Measurements from ENCODE around the gene FADS2. TPM values are rescaled to one million over a fixed set of nuclear protein-coding genes. Genes with fewer than 3 reads are reported as not detected.

FADS2 gene
- 0.63 TPM for polyA plus RNA-seq

GRCh38 chr11:61827571-61828378 lies at the start of gene FADS2:
FADS2 (plus strand) TSS chr11:61828300; CDS start chr11:61828391, 91 bp downstream.
- no peak within 1 kb of the TSS for H3K27ac Mint-ChIP-seq
- peak within 1 kb of the TSS; percentile 32 to 90 (median 83) for H3K4me3 Mint-ChIP-seq
- H3K4me1 Mint-ChIP-seq = peaks cover 6% of the 10 kb centered on the region in 3 donors
- peaks cover 2% of the 10 kb centered on the region for H3K36me3 Mint-ChIP-seq
- H3K27me3 Mint-ChIP-seq = peaks cover 5% of the 10 kb centered on the region
- H3K9me3 Mint-ChIP-seq = no peaks in the 10 kb centered on the region

GRCh38 chr11:61778357-61778886 lies 49.7 kb upstream of the FADS2 start:
- H3K4me1 Mint-ChIP-seq = peaks cover 0 to 6% (median 4%) of the 10 kb centered on the region in 3 donors
- peak overlapping the region in 2 of 4 donors; percentile 49 to 60 for H3K4me3 Mint-ChIP-seq
- peaks cover 1% of the 10 kb centered on the region for H3K36me3 Mint-ChIP-seq
- no peaks in the 10 kb centered on the region for H3K9me3 Mint-ChIP-seq
- no peak overlapping the region for H3K27ac Mint-ChIP-seq
- H3K27me3 Mint-ChIP-seq = peaks cover 9% of the 10 kb centered on the region

- peaks cover 7% of the 10 kb centered on the region for H3K27me3 Mint-ChIP-seq
- H3K4me1 Mint-ChIP-seq = peaks cover 0 to 6% (median 4%) of the 10 kb centered on the region in 3 donors
- no peak overlapping the region for H3K4me3 Mint-ChIP-seq
- peaks cover 1% of the 10 kb centered on the region for H3K36me3 Mint-ChIP-seq
- H3K27ac Mint-ChIP-seq = no peak overlapping the region
- no peaks in the 10 kb centered on the region for H3K9me3 Mint-ChIP-seq
Observed at GRCh38 chr11:61778920-61779650, 49.0 kb upstream of the FADS2 start.

GRCh38 chr11:61779666-61780525 lies 48.2 kb upstream of the FADS2 start:
- Mint-ChIP-seq H3K27ac (peak overlapping the region in 2 of 3 donors; percentile 71 to 78), H3K36me3 (peaks cover 1% of the 10 kb centered on the region), H3K27me3 (peaks cover 6% of the 10 kb centered on the region), H3K4me3 (no peak overlapping the region), H3K4me1 (peaks cover 0 to 6% (median 4%) of the 10 kb centered on the region in 3 donors), H3K9me3 (no peaks in the 10 kb centered on the region)

GRCh38 chr11:61780581-61781162 lies 47.4 kb upstream of the FADS2 start:
- Mint-ChIP-seq H3K27me3 (peaks cover 5% of the 10 kb centered on the region), H3K9me3 (no peaks in the 10 kb centered on the region), H3K4me1 (peaks cover 0 to 6% (median 3%) of the 10 kb centered on the region in 3 donors), H3K4me3 (no peak overlapping the region), H3K36me3 (no peaks in the 10 kb centered on the region), H3K27ac (peak overlapping the region in 1 of 3 donors; percentile 78)

- H3K27ac Mint-ChIP-seq = no peak overlapping the region
- H3K4me1 Mint-ChIP-seq = peaks cover 0 to 5% (median 3%) of the 10 kb centered on the region in 3 donors
- no peak overlapping the region for H3K4me3 Mint-ChIP-seq
- H3K27me3 Mint-ChIP-seq = peaks cover 5% of the 10 kb centered on the region
- H3K36me3 Mint-ChIP-seq = no peaks in the 10 kb centered on the region
- no peaks in the 10 kb centered on the region for H3K9me3 Mint-ChIP-seq
Observed at GRCh38 chr11:61781585-61781984, 46.5 kb upstream of the FADS2 start.

GRCh38 chr11:61782299-61782698 lies 45.8 kb upstream of the FADS2 start:
- H3K27ac Mint-ChIP-seq = no peak overlapping the region
- no peak overlapping the region for H3K4me3 Mint-ChIP-seq
- H3K36me3 Mint-ChIP-seq = no peaks in the 10 kb centered on the region
- no peaks in the 10 kb centered on the region for H3K9me3 Mint-ChIP-seq
- peaks cover 2% of the 10 kb centered on the region for H3K27me3 Mint-ChIP-seq
- peaks cover 0 to 3% (median 3%) of the 10 kb centered on the region in 3 donors for H3K4me1 Mint-ChIP-seq

GRCh38 chr11:61782841-61783240 lies 45.3 kb upstream of the FADS2 start:
- no peaks in the 10 kb centered on the region for H3K9me3 Mint-ChIP-seq
- no peak overlapping the region for H3K4me3 Mint-ChIP-seq
- H3K27ac Mint-ChIP-seq = no peak overlapping the region
- peaks cover 0 to 3% (median 2%) of the 10 kb centered on the region in 3 donors for H3K4me1 Mint-ChIP-seq
- no peaks in the 10 kb centered on the region for H3K36me3 Mint-ChIP-seq
- H3K27me3 Mint-ChIP-seq = peaks cover 2% of the 10 kb centered on the region

- Mint-ChIP-seq H3K4me1 (no peaks in the 10 kb centered on the region), H3K4me3 (no peak overlapping the region), H3K36me3 (no peaks in the 10 kb centered on the region), H3K27me3 (no peaks in the 10 kb centered on the region), H3K9me3 (no peaks in the 10 kb centered on the region), H3K27ac (no peak overlapping the region)
Observed at GRCh38 chr11:61783717-61784505, 44.2 kb upstream of the FADS2 start.

- Mint-ChIP-seq H3K9me3 (no peaks in the 10 kb centered on the region), H3K27me3 (no peaks in the 10 kb centered on the region), H3K36me3 (no peaks in the 10 kb centered on the region), H3K4me1 (peaks cover 0 to under 1% (median 0%) of the 10 kb centered on the region in 3 donors), H3K4me3 (no peak overlapping the region), H3K27ac (no peak overlapping the region)
Observed at GRCh38 chr11:61784506-61784805, 43.6 kb upstream of the FADS2 start.

GRCh38 chr11:61785837-61786402 lies 42.2 kb upstream of the FADS2 start:
- no peaks in the 10 kb centered on the region for H3K27me3 Mint-ChIP-seq

GRCh38 chr11:61787928-61788491 lies 40.1 kb upstream of the FADS2 start:
- peaks cover 7 to 14% (median 9%) of the 10 kb centered on the region in 3 donors for H3K4me1 Mint-ChIP-seq
- H3K9me3 Mint-ChIP-seq = no peaks in the 10 kb centered on the region
- no peak overlapping the region for H3K27ac Mint-ChIP-seq
- H3K36me3 Mint-ChIP-seq = no peaks in the 10 kb centered on the region
- no peak overlapping the region for H3K4me3 Mint-ChIP-seq
- no peaks in the 10 kb centered on the region for H3K27me3 Mint-ChIP-seq

More at GRCh38 chr11:61785837-61786402, 42.2 kb upstream of the FADS2 start:
- no peak overlapping the region for H3K4me3 Mint-ChIP-seq
- no peak overlapping the region for H3K27ac Mint-ChIP-seq
- peaks cover 0 to 3% (median 0%) of the 10 kb centered on the region in 3 donors for H3K4me1 Mint-ChIP-seq
- no peaks in the 10 kb centered on the region for H3K36me3 Mint-ChIP-seq
- no peaks in the 10 kb centered on the region for H3K9me3 Mint-ChIP-seq

GRCh38 chr11:61791737-61792309 lies 36.3 kb upstream of the FADS2 start:
- Mint-ChIP-seq H3K27ac (peak overlapping the region; percentile 94 to 99 (median 98)), H3K27me3 (no peaks in the 10 kb centered on the region), H3K4me3 (peak overlapping the region; percentile 89 to 96 (median 95)), H3K4me1 (peaks cover 14 to 17% (median 16%) of the 10 kb centered on the region in 3 donors), H3K36me3 (no peaks in the 10 kb centered on the region), H3K9me3 (no peaks in the 10 kb centered on the region)
